ENCODE data around the gene ZBTB7C. TPM values are rescaled to one million over a fixed set of nuclear protein-coding genes. Genes with fewer than 3 reads are reported as not detected.

Gene ZBTB7C
- total and polyA plus RNA-seq, 2 donors (not counting 1 experiment from before 2014, with no cell fraction given): not detected

DNA sequence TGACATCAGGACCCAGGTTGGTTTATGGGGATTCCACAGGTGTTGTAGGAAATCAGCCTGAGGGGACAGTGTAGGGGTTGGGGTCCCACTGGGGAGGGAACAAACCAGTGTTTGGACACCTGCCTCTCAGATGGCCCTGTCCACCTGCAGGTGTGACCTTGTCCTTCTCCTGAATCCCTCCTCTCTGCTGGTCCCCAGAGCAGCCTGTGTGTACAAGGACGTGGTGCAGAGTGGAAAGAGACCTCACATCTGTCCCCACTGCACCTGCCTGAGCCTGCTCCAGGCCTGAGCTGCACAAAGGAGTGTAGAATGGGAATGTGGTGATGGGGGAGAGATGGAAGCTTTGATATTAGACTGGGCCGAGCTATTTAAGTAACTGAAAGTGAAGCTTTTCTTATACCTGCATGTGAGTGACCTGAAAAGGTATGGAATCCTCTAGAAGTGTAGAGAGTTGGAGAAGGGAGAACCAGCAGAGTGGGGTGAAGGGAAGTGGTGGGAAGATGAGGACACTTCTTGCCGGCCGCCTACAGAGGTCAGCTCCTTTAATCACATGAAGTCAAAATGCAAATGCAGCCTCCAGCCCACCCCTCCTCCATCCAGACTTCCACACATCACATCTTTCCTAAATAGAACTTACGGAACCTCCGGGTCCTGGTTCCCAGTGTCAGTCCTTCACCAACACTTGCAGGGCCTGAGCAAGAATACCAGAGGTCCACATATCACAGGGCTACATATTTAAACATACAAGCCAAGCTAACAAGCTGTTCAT is 389.4 kb downstream of the ZBTB7C start:
- Histone ChIP-seq H2AFZ (ENCODE audit: insufficient read depth, low read depth, low read length, poor library complexity, severe bottlenecking) (no peak overlapping the region), H3K4me3 (ENCODE audit: control extremely low read depth in 1 of 5, extremely low read depth in 1 of 5, insufficient read depth in 1 of 5, low read depth in 2 of 5, low read length in 4 of 5) (no peak overlapping the region), H3K27me3 (replicated peaks in 1 of 4; ENCODE audit: control extremely low read depth in 1 of 4, control insufficient read depth in 3 of 4, insufficient read depth in 4 of 4, low read length in 3 of 4) (peaks cover 0 to 19% (median 9%) of the 10 kb centered on the region in 4 experiments), H3K9ac (ENCODE audit: low read length) (no peak overlapping the region), H3K4me1 (ENCODE audit: control insufficient read depth in 2 of 2, insufficient read depth in 2 of 2, low read length in 2 of 2) (no peaks in the 10 kb centered on the region), H3K9me3 (ENCODE audit: control extremely low read depth in 1 of 3, control insufficient read depth in 2 of 3, insufficient read depth in 1 of 3, low read length in 2 of 3) (no peaks in the 10 kb centered on the region), H4K20me1 (ENCODE audit: control insufficient read depth, insufficient read depth, low read length, poor library complexity, severe bottlenecking) (no peaks in the 10 kb centered on the region), H3K36me3 (replicated peaks in 1 of 2; ENCODE audit: control extremely low read depth in 1 of 2, control insufficient read depth in 1 of 2, extremely low read depth in 1 of 2, insufficient read depth in 2 of 2, low read length in 1 of 2) (no peaks in the 10 kb centered on the region), H3K27ac (ENCODE audit: low read length in 2 of 2) (no peak overlapping the region), H3K79me2 (ENCODE audit: control insufficient read depth, insufficient read depth, low read length) (no peaks in the 10 kb centered on the region), H3K4me2 (replicated peaks; ENCODE audit: low read depth, low read length, poor library complexity, severe bottlenecking) (no peak overlapping the region)
- WGBS (ENCODE audit: insufficient coverage): 97% methylated on average over 3 of the region's 6 CpGs
- CTCF ChIA-PET: no interaction called here
- no peak for ATAC-seq (ENCODE audit: low read depth)
- no peak for DNase-seq
- Mint-ChIP-seq H3K4me1 (no peaks in the 10 kb centered on the region), H3K27me3 (peaks cover 50% of the 10 kb centered on the region), H3K4me3 (no peak overlapping the region), H3K9me3 (ENCODE audit: insufficient read depth) (peaks cover 2% of the 10 kb centered on the region), H3K27ac (no peak overlapping the region)
- TF ChIP-seq EZH2 (IDR thresholded peaks at IDR 0.05; ENCODE audit: borderline replicate concordance, insufficient read depth, low read depth, low read length, poor library complexity, severe bottlenecking): no peak
- TF ChIP-seq, protein P1, sequence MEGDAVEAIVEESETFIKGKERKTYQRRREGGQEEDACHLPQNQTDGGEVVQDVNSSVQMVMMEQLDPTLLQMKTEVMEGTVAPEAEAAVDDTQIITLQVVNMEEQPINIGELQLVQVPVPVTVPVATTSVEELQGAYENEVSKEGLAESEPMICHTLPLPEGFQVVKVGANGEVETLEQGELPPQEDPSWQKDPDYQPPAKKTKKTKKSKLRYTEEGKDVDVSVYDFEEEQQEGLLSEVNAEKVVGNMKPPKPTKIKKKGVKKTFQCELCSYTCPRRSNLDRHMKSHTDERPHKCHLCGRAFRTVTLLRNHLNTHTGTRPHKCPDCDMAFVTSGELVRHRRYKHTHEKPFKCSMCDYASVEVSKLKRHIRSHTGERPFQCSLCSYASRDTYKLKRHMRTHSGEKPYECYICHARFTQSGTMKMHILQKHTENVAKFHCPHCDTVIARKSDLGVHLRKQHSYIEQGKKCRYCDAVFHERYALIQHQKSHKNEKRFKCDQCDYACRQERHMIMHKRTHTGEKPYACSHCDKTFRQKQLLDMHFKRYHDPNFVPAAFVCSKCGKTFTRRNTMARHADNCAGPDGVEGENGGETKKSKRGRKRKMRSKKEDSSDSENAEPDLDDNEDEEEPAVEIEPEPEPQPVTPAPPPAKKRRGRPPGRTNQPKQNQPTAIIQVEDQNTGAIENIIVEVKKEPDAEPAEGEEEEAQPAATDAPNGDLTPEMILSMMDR (IDR thresholded peaks at IDR 0.05): no peak
- POLR2A ChIA-PET: no interaction called here
- intact Hi-C loops (cut with micrococcal nuclease): no loop called here

DNA sequence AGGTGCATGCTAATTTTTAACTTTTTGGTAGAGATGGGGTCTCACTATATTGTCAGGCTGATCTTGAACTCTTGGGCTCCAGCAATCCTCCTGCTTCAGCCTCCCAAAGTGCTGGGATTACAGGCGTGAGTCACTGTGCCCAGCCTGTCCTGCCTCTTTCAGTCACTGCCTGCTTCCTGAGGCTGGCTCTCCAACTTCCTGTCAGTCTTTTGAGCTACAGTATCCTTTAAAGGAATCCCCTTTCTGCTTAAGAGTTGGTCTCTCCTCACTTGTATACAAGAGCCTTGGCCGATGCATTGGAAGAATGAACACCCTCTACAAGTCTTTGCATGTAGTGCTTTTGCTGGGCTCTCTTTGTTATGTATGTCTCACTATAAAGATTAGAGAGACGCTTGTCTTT is 390.3 kb downstream of the ZBTB7C start:
- Histone ChIP-seq H3K4me1 (ENCODE audit: control insufficient read depth in 2 of 2, insufficient read depth in 2 of 2, low read length in 2 of 2) (no peaks in the 10 kb centered on the region), H3K9ac (ENCODE audit: low read length) (no peak overlapping the region), H3K9me3 (ENCODE audit: control extremely low read depth in 1 of 3, control insufficient read depth in 2 of 3, insufficient read depth in 1 of 3, low read length in 2 of 3) (no peaks in the 10 kb centered on the region), H3K79me2 (ENCODE audit: control insufficient read depth, insufficient read depth, low read length) (no peaks in the 10 kb centered on the region), H3K4me2 (replicated peaks; ENCODE audit: low read depth, low read length, poor library complexity, severe bottlenecking) (no peak overlapping the region), H3K27ac (ENCODE audit: low read length in 2 of 2) (no peak overlapping the region), H2AFZ (ENCODE audit: insufficient read depth, low read depth, low read length, poor library complexity, severe bottlenecking) (no peak overlapping the region), H3K36me3 (replicated peaks in 1 of 2; ENCODE audit: control extremely low read depth in 1 of 2, control insufficient read depth in 1 of 2, extremely low read depth in 1 of 2, insufficient read depth in 2 of 2, low read length in 1 of 2) (no peaks in the 10 kb centered on the region), H4K20me1 (ENCODE audit: control insufficient read depth, insufficient read depth, low read length, poor library complexity, severe bottlenecking) (no peaks in the 10 kb centered on the region), H3K4me3 (ENCODE audit: control extremely low read depth in 1 of 5, extremely low read depth in 1 of 5, insufficient read depth in 1 of 5, low read depth in 2 of 5, low read length in 4 of 5) (no peak overlapping the region), H3K27me3 (replicated peaks in 1 of 4; ENCODE audit: control extremely low read depth in 1 of 4, control insufficient read depth in 3 of 4, insufficient read depth in 4 of 4, low read length in 3 of 4) (peaks cover 0 to 14% (median 6%) of the 10 kb centered on the region in 4 experiments)
- TF ChIP-seq, protein P1 (IDR thresholded peaks at IDR 0.05): no peak
- TF ChIP-seq EZH2 (IDR thresholded peaks at IDR 0.05; ENCODE audit: borderline replicate concordance, insufficient read depth, low read depth, low read length, poor library complexity, severe bottlenecking): no peak
- ATAC-seq (ENCODE audit: low read depth) (no peak), DNase-seq (no peak)
- ChIA-PET CTCF (no interaction called here), POLR2A (no interaction called here)
- no peaks in the 10 kb centered on the region for H3K4me1 Mint-ChIP-seq
- H3K27me3 Mint-ChIP-seq: peaks cover 54% of the 10 kb centered on the region
- intact Hi-C loops (cut with micrococcal nuclease): no loop called here
- WGBS (ENCODE audit: insufficient coverage): 70% methylated on average over 1 of the region's 3 CpGs
- peaks cover 2% of the 10 kb centered on the region for H3K9me3 Mint-ChIP-seq (ENCODE audit: insufficient read depth)
- no peak overlapping the region for H3K4me3 Mint-ChIP-seq
- H3K27ac Mint-ChIP-seq: no peak overlapping the region

All from B cell (primary cell).